Right renal pelvis (tissue), 4 donors: ENCODE data around the gene NDUFS3. TPM values are rescaled to one million over a fixed set of nuclear protein-coding genes. Genes with fewer than 3 reads are reported as not detected.
"Not testable (repeated sequence)": the region's sequence is repeated elsewhere in the genome, so short reads cannot be mapped to it uniquely, and the experiment has no call there.

ENCODE experiments used
- DNase-seq, 4 donors: peaks; one replicate each; pipeline ENCODE4 v3.0.0-alpha.2; 2013; ENCODE audit warnings: low read depth in 4 of 4, low spot score in 3 of 4, missing footprints in 1 of 4
- polyA plus RNA-seq, 4 donors: library from polyadenylated mRNA; unstranded; fragments of 120-200 nt; gene quantifications; one replicate each; pipeline ENCODE4 v1.2.1, GENCODE V29; 2013; ENCODE audit not compliant: insufficient read length in 4 of 4

Gene NDUFS3
- polyA plus RNA-seq, 4 donors: 146 to 149 (median 148) TPM

DNA sequence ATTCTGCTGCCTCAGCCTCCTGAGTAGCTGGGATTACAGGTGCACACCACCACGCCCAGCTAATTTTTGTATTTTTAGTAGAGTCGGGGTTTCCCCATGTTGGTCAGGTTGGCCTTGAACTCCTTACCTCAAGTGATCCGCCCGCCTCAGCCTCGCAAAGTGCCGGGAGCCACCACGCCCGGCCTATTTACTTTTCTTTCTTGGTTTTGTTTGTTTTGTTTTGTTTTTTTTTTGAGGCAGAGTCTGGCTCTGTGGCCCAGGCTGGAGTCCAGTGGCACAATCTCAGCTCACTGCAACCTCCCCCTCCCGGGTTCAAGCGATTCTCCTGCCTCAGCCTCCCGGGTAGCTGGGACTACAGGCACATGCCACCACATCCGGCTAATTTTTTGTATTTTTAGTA, 21.9 kb upstream of the NDUFS3 start:
- not testable (repeated sequence) for DNase-seq

GRCh38 chr11:47558695-47559094, 20.2 kb upstream of the NDUFS3 start:
- no peak for DNase-seq

DNA sequence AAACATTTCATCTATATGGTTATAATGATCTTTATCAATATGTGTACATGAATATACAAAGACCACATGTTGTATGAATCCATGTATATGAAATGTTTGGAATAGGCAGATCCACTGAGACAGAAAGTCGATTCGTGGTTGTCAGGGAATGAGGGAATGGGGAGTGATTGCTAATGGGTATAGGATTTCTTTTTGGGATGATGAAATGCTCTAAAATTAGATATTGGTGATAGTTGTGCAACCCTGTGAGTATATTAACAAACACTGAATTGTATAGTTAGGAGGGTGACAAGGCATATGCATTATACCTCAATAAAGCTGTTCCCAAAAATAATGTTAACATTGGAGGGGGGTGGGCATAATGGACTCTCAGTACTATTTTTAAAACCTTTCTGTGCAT, 18.4 kb upstream of the NDUFS3 start:
- no peak for DNase-seq

- DNase-seq: not testable (repeated sequence)
Observed at GRCh38 chr11:47562393-47562792, 16.5 kb upstream of the NDUFS3 start.

- DNase-seq: not testable (repeated sequence)
Observed at GRCh38 chr11:47564366-47564765, 14.5 kb upstream of the NDUFS3 start.

DNA sequence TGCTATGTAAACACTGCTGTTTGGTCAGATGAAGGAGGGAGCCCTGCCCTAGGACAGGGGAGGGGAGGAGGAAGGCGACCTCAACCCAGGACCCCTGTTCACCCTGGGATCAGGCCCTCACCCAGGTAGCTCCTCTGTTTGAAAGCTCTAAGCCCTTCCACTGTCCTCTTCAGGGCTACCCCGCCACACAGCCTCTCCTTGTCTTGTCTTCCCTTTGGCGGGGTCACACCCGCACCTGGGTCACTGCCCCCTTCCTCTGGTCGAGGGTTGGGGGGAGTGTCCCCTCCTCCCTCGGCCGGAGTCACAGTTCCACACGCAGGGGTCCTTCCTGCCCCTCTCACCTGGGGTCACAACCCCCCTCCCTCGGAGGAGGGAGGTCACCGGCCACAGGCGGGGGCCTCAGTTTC, 13.9 kb upstream of the NDUFS3 start:
- no peak for DNase-seq

DNA sequence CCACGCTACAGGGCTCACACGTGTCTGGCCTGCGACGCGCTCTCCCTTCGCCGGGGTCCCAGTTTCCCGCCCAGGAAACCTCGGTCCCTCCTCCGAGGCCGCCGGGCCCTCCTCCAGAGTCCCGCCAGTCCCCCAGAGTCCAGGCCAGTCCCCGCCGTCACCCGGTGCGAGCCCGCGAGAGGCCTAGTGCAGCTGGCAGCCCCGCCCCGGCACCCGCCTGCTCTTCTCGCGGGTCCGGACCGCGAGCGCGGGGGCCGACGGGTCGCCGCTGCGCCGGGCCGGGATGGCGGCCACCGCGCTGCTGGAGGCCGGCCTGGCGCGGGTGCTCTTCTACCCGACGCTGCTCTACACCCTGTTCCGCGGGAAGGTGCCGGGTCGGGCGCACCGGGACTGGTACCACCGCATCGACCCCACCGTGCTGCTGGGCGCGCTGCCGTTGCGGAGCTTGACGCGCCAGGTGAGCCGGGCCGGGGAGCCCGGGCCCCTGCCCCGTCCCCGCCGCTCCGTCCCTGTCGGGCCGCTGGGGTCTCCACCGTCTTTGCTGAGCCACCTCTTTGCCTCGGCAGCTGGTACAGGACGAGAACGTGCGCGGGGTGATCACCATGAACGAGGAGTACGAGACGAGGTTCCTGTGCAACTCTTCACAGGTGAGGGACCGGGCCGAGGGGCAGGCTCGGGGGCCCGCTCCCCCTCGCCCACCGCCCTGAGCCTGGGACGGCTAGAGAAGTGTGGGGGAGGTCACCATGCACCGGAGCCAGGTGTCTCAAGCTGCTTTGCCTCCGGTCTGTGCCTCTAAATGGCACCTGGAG, 13.3 kb upstream of the NDUFS3 start, which contains the start of gene PTPMT1:
Gene PTPMT1, plus strand, starts transcription at position 260 of the 809 bp plus-strand sequence. Its CDS starts 24 bp downstream, at position 284.
- DNase-seq: peak in 1 of 4 donors; percentile 39

- DNase-seq: no peak
Observed at GRCh38 chr11:47566149-47566698, 12.7 kb upstream of the NDUFS3 start.

- DNase-seq: no peak
Observed at GRCh38 chr11:47569646-47570045, 9.2 kb upstream of the NDUFS3 start.

- DNase-seq: no peak
Observed at GRCh38 chr11:47570651-47571356, 8.1 kb upstream of the NDUFS3 start.

DNA sequence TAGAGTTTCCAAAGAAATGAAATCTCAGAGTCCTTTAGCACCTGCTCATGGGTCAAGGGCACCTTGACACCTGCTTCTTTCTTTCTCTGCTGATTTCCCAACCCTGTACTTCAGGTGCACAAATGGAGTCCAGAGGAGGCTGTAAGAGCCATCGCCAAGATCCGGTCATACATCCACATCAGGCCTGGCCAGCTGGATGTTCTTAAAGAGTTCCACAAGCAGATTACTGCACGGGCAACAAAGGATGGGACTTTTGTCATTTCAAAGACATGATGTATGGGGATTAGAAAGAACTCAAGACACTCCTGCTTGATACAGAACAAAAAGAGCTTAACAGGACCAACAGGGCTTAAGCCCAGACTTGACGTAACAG, 7.5 kb upstream of the NDUFS3 start:
- no peak for DNase-seq

GRCh38 chr11:47571895-47572294, 7.0 kb upstream of the NDUFS3 start:
- DNase-seq: no peak

- no peak for DNase-seq
Observed at GRCh38 chr11:47572715-47573255, 6.1 kb upstream of the NDUFS3 start.

DNA sequence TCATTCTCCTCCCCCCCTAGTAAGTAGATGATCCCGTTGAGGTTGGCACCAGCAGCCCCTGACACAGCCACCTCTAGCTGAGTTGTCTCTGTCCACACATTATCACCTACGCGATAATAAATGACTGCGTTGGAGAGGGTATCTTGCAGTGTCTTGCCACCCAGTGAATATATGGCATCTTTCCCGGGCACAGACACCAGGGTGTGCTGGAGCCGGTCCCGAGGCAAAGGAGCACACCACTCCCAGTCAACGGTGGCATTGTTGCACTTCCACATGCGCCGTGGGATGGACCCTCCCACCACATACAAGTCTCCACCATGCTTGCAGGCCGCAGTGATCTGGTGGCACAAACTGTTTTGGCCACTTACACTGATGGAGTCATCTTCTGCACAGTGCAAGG, 5.6 kb upstream of the NDUFS3 start:
- DNase-seq: no peak

DNA sequence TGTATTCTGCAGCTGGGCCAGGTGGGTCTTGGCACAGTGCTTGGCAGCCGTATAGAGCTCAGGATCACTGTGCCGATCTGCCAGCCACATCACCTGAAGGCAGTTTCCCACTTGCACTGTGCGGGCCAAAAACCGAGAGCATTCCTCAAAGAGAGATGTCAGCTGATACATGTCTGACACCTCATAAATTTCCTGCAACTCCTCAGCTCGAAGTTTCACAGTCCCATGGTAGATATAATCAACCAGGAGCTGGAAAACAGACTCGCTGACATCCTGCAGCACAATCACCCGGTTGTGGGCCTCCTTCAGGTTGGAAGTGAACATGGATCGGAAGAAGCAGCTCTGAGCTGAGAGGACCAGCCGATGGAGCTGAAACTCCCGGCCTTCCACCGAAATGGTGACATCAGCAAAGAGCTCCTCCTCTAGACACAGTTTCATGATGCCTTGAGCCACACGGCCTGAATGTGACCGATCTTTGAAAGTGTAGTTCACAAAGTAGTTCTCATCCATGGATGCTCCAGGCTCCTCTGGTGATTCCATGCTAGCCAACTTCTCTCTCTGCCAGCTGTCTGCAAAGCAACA, 1.3 kb upstream of the NDUFS3 start:
- no peak for DNase-seq

- no peak for DNase-seq
Observed at GRCh38 chr11:47583844-47584243, 5.0 kb downstream of the NDUFS3 start.

GRCh38 chr11:47586098-47586855, 7.4 kb downstream of the NDUFS3 start, which contains the start of gene FAM180B:
TSS of gene FAM180B (plus strand) at chr11:47586678. CDS start at chr11:47586769, 91 bp downstream.
- DNase-seq: no peak

DNA sequence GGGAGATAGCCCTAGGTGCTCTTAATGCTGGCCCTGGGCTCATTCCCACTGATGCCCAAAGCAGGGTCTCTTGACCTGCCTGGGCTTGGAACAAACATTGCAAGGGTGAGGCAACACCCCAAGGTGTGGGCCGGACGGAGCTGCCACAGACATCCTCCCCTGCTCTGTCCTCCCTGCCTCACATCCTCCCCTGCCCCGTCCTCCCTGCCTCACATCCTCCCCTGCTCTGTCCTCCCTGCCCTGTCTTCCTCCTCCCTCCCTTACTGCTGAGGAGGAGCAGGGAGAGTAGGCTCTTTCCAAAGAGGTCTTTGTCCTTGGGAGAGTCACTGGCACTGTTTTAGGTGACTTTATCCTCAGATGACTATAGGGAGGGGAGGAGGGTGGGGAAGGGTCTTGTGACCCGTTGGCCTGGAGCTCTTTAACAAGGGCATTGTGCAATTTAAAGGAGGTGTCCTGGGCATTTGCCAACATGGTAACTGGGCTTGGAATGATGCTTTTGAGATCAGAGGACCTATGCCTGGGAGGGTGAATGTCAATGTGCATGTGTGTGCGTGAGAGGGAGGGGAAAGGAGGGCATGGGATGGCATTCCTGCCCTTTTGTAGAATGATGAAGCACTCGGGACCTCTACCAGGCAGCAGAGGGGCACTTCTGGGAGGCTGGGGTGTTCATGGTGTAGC, 8.3 kb downstream of the NDUFS3 start:
- DNase-seq: no peak

- DNase-seq: no peak
Observed at GRCh38 chr11:47587723-47588326, 9.0 kb downstream of the NDUFS3 start.
